Rectal smooth muscle tissue (tissue), 1 donor: Measurements from ENCODE around the gene OR5A2.

Source experiments
- H3K27ac ChIP-seq: one replicate; pipeline ENCODE4 v1.7.0; 2013; ENCODE audit warnings: low read depth, low read length, inconsistent platforms
- H3K27me3 ChIP-seq: one replicate; pipeline ENCODE4 v1.7.0; 2013; ENCODE audit warnings: low read length; ENCODE audit not compliant: control insufficient read depth, insufficient read depth
- H3K36me3 ChIP-seq: one replicate; pipeline ENCODE4 v1.7.0; 2013; ENCODE audit warnings: low read length; ENCODE audit not compliant: control insufficient read depth, insufficient read depth
- H3K4me1 ChIP-seq: one replicate; pipeline ENCODE4 v1.7.0; 2013; ENCODE audit warnings: low read length; ENCODE audit not compliant: control insufficient read depth, insufficient read depth
- H3K4me3 ChIP-seq: one replicate; pipeline ENCODE4 v1.7.0; 2013; ENCODE audit warnings: low read length
- H3K9ac ChIP-seq: one replicate; pipeline ENCODE4 v1.7.0; 2013; ENCODE audit warnings: low read length

The OR5A2 gene

DNA sequence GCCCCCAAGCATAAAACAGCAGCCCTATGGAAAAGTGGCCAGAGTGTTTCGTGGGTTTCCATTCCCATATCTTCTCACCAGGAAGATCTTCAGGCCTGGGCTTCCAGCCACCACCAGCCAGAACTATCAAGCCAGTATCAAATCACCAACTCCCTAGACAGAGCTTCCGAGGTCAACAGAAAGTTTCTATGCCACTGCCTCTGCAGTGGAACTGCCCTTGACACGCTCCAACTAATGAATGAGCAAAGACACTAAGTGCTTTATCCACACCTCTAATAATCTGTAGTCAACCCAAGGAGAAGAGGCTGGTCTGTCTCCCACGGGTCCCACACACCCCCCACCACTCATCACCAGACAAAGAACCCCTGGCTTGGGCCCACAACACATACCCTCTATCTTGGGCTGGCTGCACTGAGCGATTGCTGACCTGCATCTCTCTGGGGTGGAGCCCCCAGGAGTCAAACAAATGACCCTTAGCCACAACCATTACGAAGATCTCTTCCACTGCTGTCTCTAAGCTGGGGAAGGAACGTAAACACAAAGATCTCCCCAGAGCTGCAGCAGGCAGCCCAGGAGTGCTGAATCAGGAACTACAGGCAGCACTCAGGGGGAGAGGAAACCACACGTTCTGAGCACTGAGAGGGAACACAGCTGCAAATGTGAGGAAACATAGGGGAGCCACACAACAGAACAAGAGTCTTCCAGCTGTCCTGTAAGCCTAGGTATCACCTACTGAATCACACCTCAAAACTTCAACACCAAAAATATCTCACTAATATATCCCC is 57.8 kb downstream of the OR5A2 start:
- Histone ChIP-seq H3K27me3 (no peaks in the 10 kb centered on the region), H3K27ac (no peak overlapping the region), H3K4me3 (no peak overlapping the region), H3K4me1 (no peaks in the 10 kb centered on the region), H3K9ac (no peak overlapping the region), H3K36me3 (no peaks in the 10 kb centered on the region)
